ENCODE measurements around the gene DHX34. TPM values are rescaled to one million over a fixed set of nuclear protein-coding genes. Genes with fewer than 3 reads are reported as not detected.

Gene DHX34, protein sequence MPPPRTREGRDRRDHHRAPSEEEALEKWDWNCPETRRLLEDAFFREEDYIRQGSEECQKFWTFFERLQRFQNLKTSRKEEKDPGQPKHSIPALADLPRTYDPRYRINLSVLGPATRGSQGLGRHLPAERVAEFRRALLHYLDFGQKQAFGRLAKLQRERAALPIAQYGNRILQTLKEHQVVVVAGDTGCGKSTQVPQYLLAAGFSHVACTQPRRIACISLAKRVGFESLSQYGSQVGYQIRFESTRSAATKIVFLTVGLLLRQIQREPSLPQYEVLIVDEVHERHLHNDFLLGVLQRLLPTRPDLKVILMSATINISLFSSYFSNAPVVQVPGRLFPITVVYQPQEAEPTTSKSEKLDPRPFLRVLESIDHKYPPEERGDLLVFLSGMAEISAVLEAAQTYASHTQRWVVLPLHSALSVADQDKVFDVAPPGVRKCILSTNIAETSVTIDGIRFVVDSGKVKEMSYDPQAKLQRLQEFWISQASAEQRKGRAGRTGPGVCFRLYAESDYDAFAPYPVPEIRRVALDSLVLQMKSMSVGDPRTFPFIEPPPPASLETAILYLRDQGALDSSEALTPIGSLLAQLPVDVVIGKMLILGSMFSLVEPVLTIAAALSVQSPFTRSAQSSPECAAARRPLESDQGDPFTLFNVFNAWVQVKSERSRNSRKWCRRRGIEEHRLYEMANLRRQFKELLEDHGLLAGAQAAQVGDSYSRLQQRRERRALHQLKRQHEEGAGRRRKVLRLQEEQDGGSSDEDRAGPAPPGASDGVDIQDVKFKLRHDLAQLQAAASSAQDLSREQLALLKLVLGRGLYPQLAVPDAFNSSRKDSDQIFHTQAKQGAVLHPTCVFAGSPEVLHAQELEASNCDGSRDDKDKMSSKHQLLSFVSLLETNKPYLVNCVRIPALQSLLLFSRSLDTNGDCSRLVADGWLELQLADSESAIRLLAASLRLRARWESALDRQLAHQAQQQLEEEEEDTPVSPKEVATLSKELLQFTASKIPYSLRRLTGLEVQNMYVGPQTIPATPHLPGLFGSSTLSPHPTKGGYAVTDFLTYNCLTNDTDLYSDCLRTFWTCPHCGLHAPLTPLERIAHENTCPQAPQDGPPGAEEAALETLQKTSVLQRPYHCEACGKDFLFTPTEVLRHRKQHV
- total RNA-seq: 6.6 and 6.8 TPM in 2 replicates

DNA sequence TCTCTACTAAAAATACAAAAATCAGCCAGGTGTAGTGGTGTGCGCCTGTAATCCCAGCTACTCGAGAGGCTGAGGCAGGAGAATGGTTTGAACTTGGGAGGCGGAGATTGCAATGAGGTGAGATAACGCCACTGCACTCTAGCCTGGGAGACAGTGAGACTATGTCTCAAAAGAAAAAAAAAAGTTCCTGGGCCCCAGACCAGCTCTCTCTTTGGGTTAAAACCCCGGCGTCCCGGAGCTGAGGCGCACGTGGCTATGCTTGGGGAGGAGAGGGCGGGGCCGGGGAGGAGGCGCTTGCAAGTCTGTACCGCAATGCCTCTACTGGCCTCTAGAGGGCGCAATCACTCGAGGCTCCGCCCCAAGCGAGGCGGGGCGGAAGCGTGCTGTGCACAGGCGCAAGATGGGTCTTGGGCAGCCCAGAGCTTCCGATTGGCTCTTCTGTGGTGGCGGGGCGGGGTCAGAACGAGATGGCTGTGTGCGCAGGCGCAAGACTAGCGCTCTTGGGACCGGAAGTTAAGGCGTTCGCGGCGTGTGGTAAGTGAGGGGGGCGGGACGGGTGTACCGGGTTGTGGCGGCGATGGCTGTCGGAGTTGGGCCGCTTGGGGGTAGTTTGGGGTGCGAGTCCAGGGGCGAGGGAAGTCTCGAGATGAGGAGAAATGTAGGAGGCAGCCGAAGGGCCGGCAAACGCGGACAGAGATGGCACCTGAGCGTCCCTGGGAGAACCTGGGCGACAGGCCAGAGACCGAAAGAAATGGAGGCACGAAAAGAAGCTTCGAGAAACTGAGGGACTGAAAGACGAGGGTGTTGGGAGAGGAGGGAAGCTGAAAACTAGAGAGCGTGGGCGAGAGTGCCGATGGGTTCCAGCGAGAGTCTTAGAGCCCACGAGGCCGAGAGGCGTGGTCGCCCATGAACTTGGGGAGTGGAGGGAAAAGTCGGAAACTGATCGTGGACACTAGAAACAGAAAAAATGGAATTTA lies at the start of gene DHX34:
DHX34 (plus strand) TSS at position 497 of the 977 bp plus-strand sequence. CDS start 3,716 bp downstream, outside the sequence.

DNA sequence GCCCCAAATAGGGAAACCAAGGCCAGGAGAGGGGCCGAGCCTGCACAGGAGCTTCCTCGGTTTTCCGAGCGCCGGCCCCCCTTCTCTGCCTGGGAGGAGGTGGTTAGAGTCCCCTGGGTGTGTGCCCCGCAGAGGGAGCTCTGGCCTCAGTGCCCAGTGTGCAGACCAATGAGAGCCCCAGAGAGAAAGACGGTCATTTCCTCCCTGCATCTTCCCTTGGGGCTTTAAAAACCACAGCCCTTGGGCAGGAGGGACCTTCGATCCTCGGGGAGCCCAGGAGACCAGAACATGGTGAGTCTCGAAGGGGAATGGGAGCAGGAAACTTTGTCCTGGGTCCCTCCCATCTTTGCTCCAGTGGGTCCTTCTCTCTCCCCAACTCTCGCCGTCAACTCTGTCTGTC lies 39.5 kb upstream of the DHX34 start, which contains the start of gene C5AR1:
C5AR1 (plus strand) TSS at position 254 of the 400 bp plus-strand sequence; CDS start at position 289, 35 bp downstream.

DNA sequence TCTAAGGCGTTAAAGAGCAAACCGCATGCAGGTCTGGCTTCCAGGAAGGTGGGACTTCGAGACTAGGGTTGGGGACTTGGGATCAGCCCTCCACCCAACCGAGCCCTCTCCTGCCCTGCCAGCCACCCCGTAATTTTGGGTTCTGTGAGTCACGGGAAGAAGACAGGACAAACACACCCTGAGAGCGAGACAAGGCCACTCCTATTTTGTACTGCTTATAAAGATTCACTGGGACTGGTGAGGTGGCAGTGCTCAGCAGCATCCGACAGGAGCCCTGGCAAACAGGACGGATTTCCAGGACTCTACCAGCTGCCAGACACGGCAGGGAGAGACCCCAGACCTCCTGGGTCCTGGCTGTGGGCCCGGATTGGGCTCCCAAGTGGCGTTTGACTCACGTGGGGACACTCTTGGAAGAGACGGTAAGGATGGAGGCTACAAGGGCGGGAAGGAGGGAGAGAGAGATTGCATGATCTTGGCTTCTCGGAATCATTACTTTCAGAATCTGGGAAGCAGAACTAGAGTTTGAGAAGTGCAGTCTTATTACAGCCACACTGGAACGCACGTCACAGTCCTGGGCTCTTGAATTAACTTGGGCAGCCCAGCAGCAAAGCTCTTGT lies 17.1 kb upstream of the DHX34 start, which contains the start of gene C5AR2:
C5AR2 (plus strand) TSS at position 245 of the 617 bp plus-strand sequence. CDS start 8,625 bp downstream, outside the sequence.

GRCh38 chr19:47419030-47419783 lies 70.1 kb downstream of the DHX34 start, which contains the start of gene MEIS3:
MEIS3 (minus strand) TSS chr19:47419527; CDS start chr19:47419081, 446 bp downstream.

Other genes with a start within 250 kb of the DHX34 start
- 8.4 and 9.6 TPM in 2 replicates for gene ZC3H4, start 235.5 kb upstream of the DHX34 start, total RNA-seq
- gene SAE1, start 218.5 kb upstream of the DHX34 start, total RNA-seq: 100 and 120 TPM in 2 replicates
- gene BBC3, start 118.1 kb upstream of the DHX34 start, total RNA-seq: 17.5 and 18.4 TPM in 2 replicates
- 6.0 and 6.4 TPM in 2 replicates for gene CCDC9, start 92.8 kb upstream of the DHX34 start, total RNA-seq
- 1.8 and 1.9 TPM in 2 replicates for gene INAFM1, start 74.4 kb upstream of the DHX34 start, total RNA-seq
- gene C5AR1, start 39.5 kb upstream of the DHX34 start, total RNA-seq: 0.16 and 0.17 TPM in 2 replicates
- 0.16 TPM in 1 of 2 replicates, not detected in the other for gene C5AR2, start 17.1 kb upstream of the DHX34 start, total RNA-seq
- gene MEIS3, start 70.2 kb downstream of the DHX34 start, total RNA-seq: 21.4 and 47.4 TPM in 2 replicates
- not detected in 2 replicates for gene SLC8A2, start 122.6 kb downstream of the DHX34 start, total RNA-seq
- 4.7 and 5.4 TPM in 2 replicates for gene KPTN, start 134.9 kb downstream of the DHX34 start, total RNA-seq
- 35.4 and 58.6 TPM in 2 replicates for gene NAPA, start 165.7 kb downstream of the DHX34 start, total RNA-seq
- 0.26 TPM in 1 of 2 replicates, not detected in the other for gene ZNF541, start 223.8 kb downstream of the DHX34 start, total RNA-seq